22Rv1 (cell line): ENCODE data around the gene GIMD1.

ENCODE experiments used
- ZFX ChIP-seq: fragments of 450-650 bp; IDR thresholded peaks from 2 replicates; pipeline ENCODE4 v1.6.1; 2017; ENCODE audit warnings: antibody characterized with exemption, borderline replicate concordance
- TF ChIP-seq, protein P1 (sequence below): fragments of 450-650 bp; IDR thresholded peaks from 2 replicates; pipeline ENCODE4 v1.5.1; 2017; ENCODE audit warnings: mild to moderate bottlenecking

DNA sequence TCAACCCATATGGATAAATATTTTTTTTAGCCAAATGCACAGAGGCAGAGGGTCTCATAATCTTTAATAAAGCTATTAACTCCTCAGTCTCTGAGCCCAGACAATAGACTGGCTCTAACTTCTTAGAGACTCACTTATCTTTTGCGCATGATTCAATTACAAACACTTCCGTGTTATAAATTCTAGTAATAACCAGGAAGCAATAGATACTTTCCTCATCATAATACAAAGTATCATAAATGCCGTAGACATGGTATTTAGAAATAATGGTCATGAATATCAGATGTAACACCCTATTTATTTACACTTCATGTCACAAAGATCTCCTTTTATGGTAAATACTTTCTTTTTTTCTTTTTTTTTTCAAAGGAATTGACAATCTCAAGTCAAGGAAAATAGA lies 4.4 kb upstream of the GIMD1 start:
- TF ChIP-seq, protein P1, sequence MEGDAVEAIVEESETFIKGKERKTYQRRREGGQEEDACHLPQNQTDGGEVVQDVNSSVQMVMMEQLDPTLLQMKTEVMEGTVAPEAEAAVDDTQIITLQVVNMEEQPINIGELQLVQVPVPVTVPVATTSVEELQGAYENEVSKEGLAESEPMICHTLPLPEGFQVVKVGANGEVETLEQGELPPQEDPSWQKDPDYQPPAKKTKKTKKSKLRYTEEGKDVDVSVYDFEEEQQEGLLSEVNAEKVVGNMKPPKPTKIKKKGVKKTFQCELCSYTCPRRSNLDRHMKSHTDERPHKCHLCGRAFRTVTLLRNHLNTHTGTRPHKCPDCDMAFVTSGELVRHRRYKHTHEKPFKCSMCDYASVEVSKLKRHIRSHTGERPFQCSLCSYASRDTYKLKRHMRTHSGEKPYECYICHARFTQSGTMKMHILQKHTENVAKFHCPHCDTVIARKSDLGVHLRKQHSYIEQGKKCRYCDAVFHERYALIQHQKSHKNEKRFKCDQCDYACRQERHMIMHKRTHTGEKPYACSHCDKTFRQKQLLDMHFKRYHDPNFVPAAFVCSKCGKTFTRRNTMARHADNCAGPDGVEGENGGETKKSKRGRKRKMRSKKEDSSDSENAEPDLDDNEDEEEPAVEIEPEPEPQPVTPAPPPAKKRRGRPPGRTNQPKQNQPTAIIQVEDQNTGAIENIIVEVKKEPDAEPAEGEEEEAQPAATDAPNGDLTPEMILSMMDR, result no peak
- no peak for TF ChIP-seq ZFX
